Stimulated activated CD8-positive, alpha-beta memory T cell treated with anti-CD3 and anti-CD28 coated beads, Interleukin-4, amount 100 ng/mL, for 1 hour (primary cell): Measurements from ENCODE around the gene DDX4.
"Not testable (repeated sequence)": the region's sequence is repeated elsewhere in the genome, so short reads cannot be mapped to it uniquely, and the experiment has no call there.

Source experiments
- DNase-seq, 2 donors: peaks; one replicate each; pipeline ENCODE4 v3.0.0-alpha.2; 2020; ENCODE audit warnings: low read depth in 2 of 2, low spot score in 1 of 2

DDX4 gene

GRCh38 chr5:55737793-55738192 is at the start of gene DDX4:
Gene DDX4 (plus strand): TSS chr5:55738061. CDS start chr5:55738964, 903 bp downstream.
- no peak for DNase-seq

- DNase-seq = no peak
These were observed 46.4 kb upstream of the DDX4 start for GRCh38 chr5:55691265-55692105.

- DNase-seq = no peak
These were observed 45.8 kb upstream of the DDX4 start for GRCh38 chr5:55692106-55692417.

GRCh38 chr5:55692509-55692908 is 45.4 kb upstream of the DDX4 start:
- no peak for DNase-seq

- no peak for DNase-seq
These were observed 43.6 kb upstream of the DDX4 start for GRCh38 chr5:55694152-55694830.

GRCh38 chr5:55696704-55697103 is 41.2 kb upstream of the DDX4 start:
- DNase-seq = not testable (repeated sequence)

- no peak for DNase-seq
These were observed 38.7 kb upstream of the DDX4 start for GRCh38 chr5:55699041-55699688.

GRCh38 chr5:55700745-55701144 is 37.1 kb upstream of the DDX4 start:
- no peak for DNase-seq

- DNase-seq = no peak
These were observed 36.3 kb upstream of the DDX4 start for GRCh38 chr5:55701462-55702103.

GRCh38 chr5:55702598-55703345 is 35.1 kb upstream of the DDX4 start:
- DNase-seq = no peak

GRCh38 chr5:55706230-55706629 is 31.6 kb upstream of the DDX4 start:
- no peak for DNase-seq

- no peak for DNase-seq
These were observed 29.1 kb upstream of the DDX4 start for GRCh38 chr5:55708732-55709131.

- DNase-seq = no peak
These were observed 26.3 kb upstream of the DDX4 start for GRCh38 chr5:55711507-55712022.

GRCh38 chr5:55712023-55712859 is 25.6 kb upstream of the DDX4 start, which contains the start of gene SLC38A9:
Gene SLC38A9 (minus strand): TSS chr5:55712324. CDS start chr5:55697958, 14,366 bp downstream.
- peak; percentile 76 to 79 for DNase-seq

GRCh38 chr5:55713871-55714270 is 24.0 kb upstream of the DDX4 start:
- DNase-seq = no peak

GRCh38 chr5:55714339-55714738 is 23.5 kb upstream of the DDX4 start:
- DNase-seq = no peak

- no peak for DNase-seq
These were observed 23.1 kb upstream of the DDX4 start for GRCh38 chr5:55714749-55715148.

GRCh38 chr5:55715519-55716078 is 22.3 kb upstream of the DDX4 start:
- DNase-seq = no peak

GRCh38 chr5:55719026-55719425 is 18.8 kb upstream of the DDX4 start:
- not testable (repeated sequence) for DNase-seq
